ENCODE measurements around the gene PSME3. TPM values are rescaled to one million over a fixed set of nuclear protein-coding genes. Genes with fewer than 3 reads are reported as not detected.

Gene PSME3
- total and polyA plus RNA-seq, 2 of the 13 experiments (the other 11 are each of a cell fraction or from before 2014, with no cell fraction given): 66.3 to 135 TPM

DNA sequence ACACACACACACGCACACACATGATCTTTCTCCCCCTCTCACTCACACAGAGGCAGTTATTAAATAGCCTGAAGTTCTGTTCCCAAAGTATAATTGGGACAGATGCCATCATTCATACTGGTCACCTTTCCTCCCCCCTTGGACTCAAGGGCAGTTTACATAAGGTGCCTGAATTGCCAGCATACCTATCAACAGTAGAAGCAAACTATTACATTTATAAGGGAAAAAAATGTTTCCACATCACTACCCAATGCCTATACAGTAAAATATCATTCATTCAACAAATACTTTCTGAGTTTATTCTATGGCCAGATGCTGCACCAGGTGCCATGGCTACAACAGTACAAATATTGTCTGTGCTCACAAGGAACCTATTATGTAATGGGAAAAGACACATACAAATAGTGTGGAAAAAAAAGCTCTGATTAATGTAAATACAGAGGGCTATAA, 28.3 kb upstream of the PSME3 start (continued):
- TF ChIP-seq, protein P1, sequence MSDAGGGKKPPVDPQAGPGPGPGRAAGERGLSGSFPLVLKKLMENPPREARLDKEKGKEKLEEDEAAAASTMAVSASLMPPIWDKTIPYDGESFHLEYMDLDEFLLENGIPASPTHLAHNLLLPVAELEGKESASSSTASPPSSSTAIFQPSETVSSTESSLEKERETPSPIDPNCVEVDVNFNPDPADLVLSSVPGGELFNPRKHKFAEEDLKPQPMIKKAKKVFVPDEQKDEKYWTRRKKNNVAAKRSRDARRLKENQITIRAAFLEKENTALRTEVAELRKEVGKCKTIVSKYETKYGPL (CRISPR knock-in tag; IDR thresholded peaks at IDR 0.05): peak; percentile 43; the same call in 1 of the 2 replicates
- TF ChIP-seq RFX3 (CRISPR knock-in tag; IDR thresholded peaks at IDR 0.05) (peak; percentile 67), EP300 (IDR thresholded peaks at IDR 0.05; ENCODE audit: low read depth in 2 of 2, low read length in 2 of 2) (0 out of 4 replicates have a peak, but pooled peaks of 1 of the 2 experiments have one; percentile 6), EP300 (CRISPR knock-in tag; IDR thresholded peaks at IDR 0.05; ENCODE audit: borderline replicate concordance) (peak; percentile 12; the same call in 1 of the 2 replicates), ATRX (CRISPR knock-in tag; IDR thresholded peaks at IDR 0.05; ENCODE audit: borderline replicate concordance) (no peak), SMYD3 (CRISPR knock-in tag; IDR thresholded peaks at IDR 0.05) (0 out of 2 replicates have a peak, but pooled peaks have one; percentile 31), NCOR1 (IDR thresholded peaks at IDR 0.05; ENCODE audit: borderline replicate concordance, low read length) (peak; percentile 67; the same call in 1 of the 2 replicates), REPIN1 (CRISPR knock-in tag; IDR thresholded peaks at IDR 0.05; ENCODE audit: borderline replicate concordance, low read depth) (peak; percentile 42; the same call in 1 of the 2 replicates), SETDB1 (CRISPR knock-in tag; IDR thresholded peaks at IDR 0.05; ENCODE audit: borderline replicate concordance) (no peak), EHMT2 (IDR thresholded peaks at IDR 0.05; ENCODE audit: borderline replicate concordance, low read depth, low read length) (no peak), GATAD2A (CRISPR knock-in tag; IDR thresholded peaks at IDR 0.05) (peak; percentile 29; the same call in 1 of the 2 replicates), SOX5 (CRISPR knock-in tag; IDR thresholded peaks at IDR 0.05; ENCODE audit: borderline replicate concordance) (peak; percentile 33; the same call in 1 of the 2 replicates), CEBPG (CRISPR knock-in tag; IDR thresholded peaks at IDR 0.05) (0 out of 2 replicates have a peak, but pooled peaks have one; percentile 23), ZFP36L1 (CRISPR knock-in tag; IDR thresholded peaks at IDR 0.05) (no peak), SP140L (CRISPR knock-in tag; IDR thresholded peaks at IDR 0.05; ENCODE audit: borderline replicate concordance) (no peak), TBL1XR1 (IDR thresholded peaks at IDR 0.05; ENCODE audit: borderline replicate concordance, low read length, partially characterized antibody) (peak; percentile 62), CREM (IDR thresholded peaks at IDR 0.05) (peak; percentile 18; the same call in 1 of the 2 replicates), CREM (CRISPR knock-in tag; IDR thresholded peaks at IDR 0.05) (no peak), GABPB1 (CRISPR knock-in tag; IDR thresholded peaks at IDR 0.05) (no peak), ZNF292 (CRISPR knock-in tag; IDR thresholded peaks at IDR 0.05; ENCODE audit: borderline replicate concordance, low read depth) (no peak)
- TF ChIP-seq, protein P2, sequence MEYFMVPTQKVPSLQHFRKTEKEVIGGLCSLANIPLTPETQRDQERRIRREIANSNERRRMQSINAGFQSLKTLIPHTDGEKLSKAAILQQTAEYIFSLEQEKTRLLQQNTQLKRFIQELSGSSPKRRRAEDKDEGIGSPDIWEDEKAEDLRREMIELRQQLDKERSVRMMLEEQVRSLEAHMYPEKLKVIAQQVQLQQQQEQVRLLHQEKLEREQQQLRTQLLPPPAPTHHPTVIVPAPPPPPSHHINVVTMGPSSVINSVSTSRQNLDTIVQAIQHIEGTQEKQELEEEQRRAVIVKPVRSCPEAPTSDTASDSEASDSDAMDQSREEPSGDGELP (IDR thresholded peaks at IDR 0.05; ENCODE audit: borderline replicate concordance, low read depth): peak; percentile 36; the same call in 1 of the 2 replicates
- TF ChIP-seq, protein P3, sequence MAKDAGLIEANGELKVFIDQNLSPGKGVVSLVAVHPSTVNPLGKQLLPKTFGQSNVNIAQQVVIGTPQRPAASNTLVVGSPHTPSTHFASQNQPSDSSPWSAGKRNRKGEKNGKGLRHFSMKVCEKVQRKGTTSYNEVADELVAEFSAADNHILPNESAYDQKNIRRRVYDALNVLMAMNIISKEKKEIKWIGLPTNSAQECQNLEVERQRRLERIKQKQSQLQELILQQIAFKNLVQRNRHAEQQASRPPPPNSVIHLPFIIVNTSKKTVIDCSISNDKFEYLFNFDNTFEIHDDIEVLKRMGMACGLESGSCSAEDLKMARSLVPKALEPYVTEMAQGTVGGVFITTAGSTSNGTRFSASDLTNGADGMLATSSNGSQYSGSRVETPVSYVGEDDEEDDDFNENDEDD (CRISPR knock-in tag; IDR thresholded peaks at IDR 0.05; ENCODE audit: borderline replicate concordance): no peak
- TF ChIP-seq, protein P4, sequence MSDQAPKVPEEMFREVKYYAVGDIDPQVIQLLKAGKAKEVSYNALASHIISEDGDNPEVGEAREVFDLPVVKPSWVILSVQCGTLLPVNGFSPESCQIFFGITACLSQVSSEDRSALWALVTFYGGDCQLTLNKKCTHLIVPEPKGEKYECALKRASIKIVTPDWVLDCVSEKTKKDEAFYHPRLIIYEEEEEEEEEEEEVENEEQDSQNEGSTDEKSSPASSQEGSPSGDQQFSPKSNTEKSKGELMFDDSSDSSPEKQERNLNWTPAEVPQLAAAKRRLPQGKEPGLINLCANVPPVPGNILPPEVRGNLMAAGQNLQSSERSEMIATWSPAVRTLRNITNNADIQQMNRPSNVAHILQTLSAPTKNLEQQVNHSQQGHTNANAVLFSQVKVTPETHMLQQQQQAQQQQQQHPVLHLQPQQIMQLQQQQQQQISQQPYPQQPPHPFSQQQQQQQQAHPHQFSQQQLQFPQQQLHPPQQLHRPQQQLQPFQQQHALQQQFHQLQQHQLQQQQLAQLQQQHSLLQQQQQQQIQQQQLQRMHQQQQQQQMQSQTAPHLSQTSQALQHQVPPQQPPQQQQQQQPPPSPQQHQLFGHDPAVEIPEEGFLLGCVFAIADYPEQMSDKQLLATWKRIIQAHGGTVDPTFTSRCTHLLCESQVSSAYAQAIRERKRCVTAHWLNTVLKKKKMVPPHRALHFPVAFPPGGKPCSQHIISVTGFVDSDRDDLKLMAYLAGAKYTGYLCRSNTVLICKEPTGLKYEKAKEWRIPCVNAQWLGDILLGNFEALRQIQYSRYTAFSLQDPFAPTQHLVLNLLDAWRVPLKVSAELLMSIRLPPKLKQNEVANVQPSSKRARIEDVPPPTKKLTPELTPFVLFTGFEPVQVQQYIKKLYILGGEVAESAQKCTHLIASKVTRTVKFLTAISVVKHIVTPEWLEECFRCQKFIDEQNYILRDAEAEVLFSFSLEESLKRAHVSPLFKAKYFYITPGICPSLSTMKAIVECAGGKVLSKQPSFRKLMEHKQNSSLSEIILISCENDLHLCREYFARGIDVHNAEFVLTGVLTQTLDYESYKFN (CRISPR knock-in tag; conservative IDR thresholded peaks at IDR 0.05): peak; percentile 32; the same call in 1 of the 2 replicates
- TF ChIP-seq, protein P5, sequence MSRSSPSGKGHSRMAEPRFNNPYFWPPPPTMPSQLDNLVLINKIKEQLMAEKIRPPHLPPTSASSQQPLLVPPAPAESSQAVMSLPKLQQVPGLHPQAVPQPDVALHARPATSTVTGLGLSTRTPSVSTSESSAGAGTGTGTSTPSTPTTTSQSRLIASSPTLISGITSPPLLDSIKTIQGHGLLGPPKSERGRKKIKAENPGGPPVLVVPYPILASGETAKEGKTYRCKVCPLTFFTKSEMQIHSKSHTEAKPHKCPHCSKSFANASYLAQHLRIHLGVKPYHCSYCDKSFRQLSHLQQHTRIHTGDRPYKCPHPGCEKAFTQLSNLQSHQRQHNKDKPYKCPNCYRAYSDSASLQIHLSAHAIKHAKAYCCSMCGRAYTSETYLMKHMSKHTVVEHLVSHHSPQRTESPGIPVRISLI (CRISPR knock-in tag; IDR thresholded peaks at IDR 0.05; ENCODE audit: borderline replicate concordance): peak; percentile 82; the same call in 1 of the 2 replicates

Data from HepG2 (cell line).